Panc1 (cell line): ENCODE results near the gene IL16.

ENCODE experiments used
- POLR2AphosphoS5 ChIP-seq: IDR thresholded peaks from 2 replicates; pipeline ENCODE4 v1.6.1; 2012; ENCODE audit warnings: mild to moderate bottlenecking, low read depth, low read length, moderate library complexity
- TF ChIP-seq, protein P1 (sequence below): fragments of 450-650 bp; IDR thresholded peaks from 2 replicates; pipeline ENCODE4 v1.5.1; 2017; ENCODE audit warnings: mild to moderate bottlenecking
- TF ChIP-seq, protein P2 (sequence below), 2 experiments: IDR thresholded peaks; 2 replicates each; pipeline ENCODE4 v1.6.1; 2011 to 2012; ENCODE audit warnings: low read depth in 2 of 2, control low read depth in 1 of 2, low read length in 1 of 2, mild to moderate bottlenecking in 1 of 2, moderate library complexity in 1 of 2; ENCODE audit not compliant: insufficient read depth in 1 of 2

DNA sequence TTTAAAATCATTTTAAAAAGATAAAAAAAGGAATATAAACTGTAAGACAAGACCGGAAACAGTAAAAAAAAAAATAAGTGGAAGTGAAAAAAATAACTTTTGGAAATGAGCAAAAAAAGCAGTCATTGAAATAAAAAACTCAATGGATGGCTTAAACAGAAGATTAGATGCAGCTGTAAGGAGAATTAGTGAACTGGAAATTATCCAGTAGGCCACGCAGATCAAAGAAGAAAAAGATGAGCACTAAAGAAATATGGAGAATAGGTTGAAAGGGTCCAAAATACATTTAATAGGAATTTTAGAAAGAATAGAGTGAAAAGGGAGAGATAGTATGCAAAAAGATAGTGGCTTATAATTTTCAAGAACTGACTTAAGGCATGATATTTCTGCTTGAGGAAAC lies 80.3 kb downstream of the IL16 start:
- TF ChIP-seq POLR2AphosphoS5, result no peak
- TF ChIP-seq, protein P1, sequence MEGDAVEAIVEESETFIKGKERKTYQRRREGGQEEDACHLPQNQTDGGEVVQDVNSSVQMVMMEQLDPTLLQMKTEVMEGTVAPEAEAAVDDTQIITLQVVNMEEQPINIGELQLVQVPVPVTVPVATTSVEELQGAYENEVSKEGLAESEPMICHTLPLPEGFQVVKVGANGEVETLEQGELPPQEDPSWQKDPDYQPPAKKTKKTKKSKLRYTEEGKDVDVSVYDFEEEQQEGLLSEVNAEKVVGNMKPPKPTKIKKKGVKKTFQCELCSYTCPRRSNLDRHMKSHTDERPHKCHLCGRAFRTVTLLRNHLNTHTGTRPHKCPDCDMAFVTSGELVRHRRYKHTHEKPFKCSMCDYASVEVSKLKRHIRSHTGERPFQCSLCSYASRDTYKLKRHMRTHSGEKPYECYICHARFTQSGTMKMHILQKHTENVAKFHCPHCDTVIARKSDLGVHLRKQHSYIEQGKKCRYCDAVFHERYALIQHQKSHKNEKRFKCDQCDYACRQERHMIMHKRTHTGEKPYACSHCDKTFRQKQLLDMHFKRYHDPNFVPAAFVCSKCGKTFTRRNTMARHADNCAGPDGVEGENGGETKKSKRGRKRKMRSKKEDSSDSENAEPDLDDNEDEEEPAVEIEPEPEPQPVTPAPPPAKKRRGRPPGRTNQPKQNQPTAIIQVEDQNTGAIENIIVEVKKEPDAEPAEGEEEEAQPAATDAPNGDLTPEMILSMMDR, result no peak
- TF ChIP-seq, protein P2, sequence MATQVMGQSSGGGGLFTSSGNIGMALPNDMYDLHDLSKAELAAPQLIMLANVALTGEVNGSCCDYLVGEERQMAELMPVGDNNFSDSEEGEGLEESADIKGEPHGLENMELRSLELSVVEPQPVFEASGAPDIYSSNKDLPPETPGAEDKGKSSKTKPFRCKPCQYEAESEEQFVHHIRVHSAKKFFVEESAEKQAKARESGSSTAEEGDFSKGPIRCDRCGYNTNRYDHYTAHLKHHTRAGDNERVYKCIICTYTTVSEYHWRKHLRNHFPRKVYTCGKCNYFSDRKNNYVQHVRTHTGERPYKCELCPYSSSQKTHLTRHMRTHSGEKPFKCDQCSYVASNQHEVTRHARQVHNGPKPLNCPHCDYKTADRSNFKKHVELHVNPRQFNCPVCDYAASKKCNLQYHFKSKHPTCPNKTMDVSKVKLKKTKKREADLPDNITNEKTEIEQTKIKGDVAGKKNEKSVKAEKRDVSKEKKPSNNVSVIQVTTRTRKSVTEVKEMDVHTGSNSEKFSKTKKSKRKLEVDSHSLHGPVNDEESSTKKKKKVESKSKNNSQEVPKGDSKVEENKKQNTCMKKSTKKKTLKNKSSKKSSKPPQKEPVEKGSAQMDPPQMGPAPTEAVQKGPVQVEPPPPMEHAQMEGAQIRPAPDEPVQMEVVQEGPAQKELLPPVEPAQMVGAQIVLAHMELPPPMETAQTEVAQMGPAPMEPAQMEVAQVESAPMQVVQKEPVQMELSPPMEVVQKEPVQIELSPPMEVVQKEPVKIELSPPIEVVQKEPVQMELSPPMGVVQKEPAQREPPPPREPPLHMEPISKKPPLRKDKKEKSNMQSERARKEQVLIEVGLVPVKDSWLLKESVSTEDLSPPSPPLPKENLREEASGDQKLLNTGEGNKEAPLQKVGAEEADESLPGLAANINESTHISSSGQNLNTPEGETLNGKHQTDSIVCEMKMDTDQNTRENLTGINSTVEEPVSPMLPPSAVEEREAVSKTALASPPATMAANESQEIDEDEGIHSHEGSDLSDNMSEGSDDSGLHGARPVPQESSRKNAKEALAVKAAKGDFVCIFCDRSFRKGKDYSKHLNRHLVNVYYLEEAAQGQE (IDR thresholded peaks at IDR 0.05; ENCODE audit: insufficient read depth in 1 of 2, low read depth in 2 of 2, low read length in 1 of 2), result no peak
